ENCODE measurements around the gene MED12L. TPM values are rescaled to one million over a fixed set of nuclear protein-coding genes. Genes with fewer than 3 reads are reported as not detected.

MED12L gene
- total RNA-seq, 2 experiments from 2014 or later, result 2.9 to 3.4 TPM

GRCh38 chr3:151479452-151479851 lies 394.0 kb downstream of the MED12L start:
- Mint-ChIP-seq H3K4me1 (ENCODE audit: low read depth) (no peaks in the 10 kb centered on the region), H3K27me3 (peaks cover 6% of the 10 kb centered on the region), H3K27ac (no peak overlapping the region), H3K36me3 (ENCODE audit: low read depth) (no peaks in the 10 kb centered on the region), H3K9me3 (peaks cover 13% of the 10 kb centered on the region), H3K4me3 (no peak overlapping the region)
- ChIA-PET POLR2A (no interaction called here), CTCF (interaction anchor here (5.3 kb wide), 1 partner anchor 12 kb away, joined by 29 read pairs; no protein-coding TSS in a partner anchor)
- ATAC-seq (no peak), DNase-seq (no peak)
- TF ChIP-seq CTCF (IDR thresholded peaks at IDR 0.05), result no peak
- intact Hi-C loops (cut with micrococcal nuclease), result no loop called here

GRCh38 chr3:151480492-151480891 lies 395.0 kb downstream of the MED12L start:
- no peaks in the 10 kb centered on the region for H3K4me1 Mint-ChIP-seq (ENCODE audit: low read depth)
- ATAC-seq, result no peak
- H3K36me3 Mint-ChIP-seq (ENCODE audit: low read depth), result no peaks in the 10 kb centered on the region
- no peak overlapping the region for H3K27ac Mint-ChIP-seq
- no peak for DNase-seq
- H3K4me3 Mint-ChIP-seq, result no peak overlapping the region
- intact Hi-C loops (cut with micrococcal nuclease), result no loop called here
- POLR2A ChIA-PET, result interaction anchor here (0.5 kb wide), 1 partner anchor 462 kb away, joined by 3 read pairs; no protein-coding TSS in a partner anchor
- peaks cover 13% of the 10 kb centered on the region for H3K9me3 Mint-ChIP-seq
- no peak for TF ChIP-seq CTCF (IDR thresholded peaks at IDR 0.05)
- CTCF ChIA-PET, result interaction anchor here (1.1 to 5.3 kb wide), 2 partner anchors 9 to 13 kb away, joined by 3 to 29 read pairs; no protein-coding TSS in a partner anchor
- H3K27me3 Mint-ChIP-seq, result peaks cover 8% of the 10 kb centered on the region

GRCh38 chr3:151483488-151483887 lies 398.0 kb downstream of the MED12L start:
- ChIA-PET POLR2A (no interaction called here), CTCF (interaction anchor here (5.3 kb wide), 1 partner anchor 16 kb away, joined by 29 read pairs; no protein-coding TSS in a partner anchor)
- ATAC-seq, result no peak
- Mint-ChIP-seq H3K4me3 (no peak overlapping the region), H3K27ac (no peak overlapping the region), H3K9me3 (peaks cover 13% of the 10 kb centered on the region), H3K36me3 (ENCODE audit: low read depth) (no peaks in the 10 kb centered on the region), H3K4me1 (ENCODE audit: low read depth) (no peaks in the 10 kb centered on the region), H3K27me3 (peaks cover 10% of the 10 kb centered on the region)
- intact Hi-C loops (cut with micrococcal nuclease), result no loop called here
- DNase-seq, result no peak
- no peak for TF ChIP-seq CTCF (IDR thresholded peaks at IDR 0.05)

- TF ChIP-seq CTCF (IDR thresholded peaks at IDR 0.05), result no peak
- POLR2A ChIA-PET, result no interaction called here
- H3K27me3 Mint-ChIP-seq, result peaks cover 9% of the 10 kb centered on the region
- CTCF ChIA-PET, result no interaction called here
- intact Hi-C loops (cut with micrococcal nuclease), result no loop called here
- DNase-seq, result no peak
- no peak for ATAC-seq
- H3K4me1 Mint-ChIP-seq (ENCODE audit: low read depth), result no peaks in the 10 kb centered on the region
- H3K4me3 Mint-ChIP-seq, result no peak overlapping the region
- H3K9me3 Mint-ChIP-seq, result peaks cover 13% of the 10 kb centered on the region
- no peaks in the 10 kb centered on the region for H3K36me3 Mint-ChIP-seq (ENCODE audit: low read depth)
- no peak overlapping the region for H3K27ac Mint-ChIP-seq
Measured at GRCh38 chr3:151483961-151484520, 398.6 kb downstream of the MED12L start.

Other genes with a start within 250 kb of the MED12L start
- gene MINDY4B, start 180.2 kb upstream of the MED12L start, total RNA-seq, result not detected
- not detected for gene CLRN1, start 112.9 kb upstream of the MED12L start, total RNA-seq
- gene GPR171, start 117.6 kb downstream of the MED12L start, total RNA-seq, result 100 to 1,000 TPM in 1 of 2 experiments, 10 to 100 TPM in 1; 91.8 to 101 TPM
- under 1 TPM; 0.51 to 0.70 TPM for gene P2RY14, start 192.9 kb downstream of the MED12L start, total RNA-seq
- not detected for gene GPR87, start 231.2 kb downstream of the MED12L start, total RNA-seq
- gene P2RY13, start 243.9 kb downstream of the MED12L start, total RNA-seq, result not detected